Spleen (tissue), 11 donors: Measurements from ENCODE around the gene NLRP6. TPM values are rescaled to one million over a fixed set of nuclear protein-coding genes. Genes with fewer than 3 reads are reported as not detected.

Source experiments
- DNase-seq: peaks from one replicate; pipeline ENCODE4 v3.0.0-alpha.2; 2020
- H3K27ac ChIP-seq, 8 donors: fragments of 200-600 bp; sonication (generic) in 7 of 8; 1 replicate in 4 of 8; 2 replicates in 4 of 8; pipeline versions ENCODE4 v1.5.0 to v1.8.0; 2016 to 2021; ENCODE audit warnings: inconsistent platforms in 4 of 8, mild to moderate bottlenecking in 4 of 8, moderate library complexity in 1 of 8
- H3K27me3 ChIP-seq, 7 donors: fragments of 200-600 bp; sonication (generic) in 6 of 7; replicated peaks in 1 of 7; 1 replicate in 4 of 7; 2 replicates in 3 of 7; pipeline versions ENCODE4 v1.5.0 to v1.8.0; 2016 to 2021; ENCODE audit warnings: inconsistent platforms in 3 of 7, mild to moderate bottlenecking in 1 of 7
- H3K36me3 ChIP-seq, 6 donors: fragments of 200-600 bp; sonication (generic) in 5 of 6; 1 replicate in 4 of 6; 2 replicates in 2 of 6; pipeline versions ENCODE4 v1.5.0 to v1.8.0; 2016 to 2021; ENCODE audit warnings: inconsistent platforms in 2 of 6
- H3K4me1 ChIP-seq, 6 donors: fragments of 200-600 bp; sonication (generic) in 5 of 6; 1 replicate in 3 of 6; 2 replicates in 3 of 6; pipeline versions ENCODE4 v1.5.0 to v1.8.0; 2016 to 2021; ENCODE audit warnings: inconsistent platforms in 3 of 6
- H3K4me3 ChIP-seq, 8 donors: fragments of 200-600 bp; sonication (generic) in 7 of 8; 1 replicate in 4 of 8; 2 replicates in 4 of 8; pipeline versions ENCODE4 v1.5.0 to v1.8.0; 2016 to 2021; ENCODE audit warnings: inconsistent platforms in 4 of 8, mild to moderate bottlenecking in 4 of 8, moderate library complexity in 2 of 8
- H3K9me3 ChIP-seq, 8 donors: fragments of 200-600 bp; sonication (generic) in 7 of 8; 1 replicate in 4 of 8; 2 replicates in 4 of 8; pipeline versions ENCODE4 v1.5.0 to v1.8.0; 2016 to 2021; ENCODE audit warnings: inconsistent platforms in 4 of 8
- POLR2A ChIP-seq, 3 donors: fragments of 450-650 bp; IDR thresholded peaks; one replicate each; pipeline ENCODE4 v1.5.1; 2017; ENCODE audit warnings: antibody characterized with exemption in 3 of 3, mild to moderate bottlenecking in 1 of 3
- POLR2AphosphoS5 ChIP-seq, 3 donors: sonication (generic); formaldehyde crosslinking; IDR thresholded peaks; one replicate each; pipeline ENCODE4 v1.5.1; 2017; ENCODE audit warnings: antibody characterized with exemption in 3 of 3
- WGBS, 5 donors: extraction: QIAGEN DNeasy Blood & Tissue Kit in 3 of 5; methylation state at CpG; one replicate each; pipeline versions ENCODE4 v1.1.5 to v1.1.7; 2013 to 2018; 5-methylcytosine and 5-hydroxymethylcytosine counted together
- intact Hi-C: fragments of 100-400 bp; cut with DNase I; formaldehyde crosslinking; loops from one replicate; pipeline ENCODE4 v1.15.0; 2023; ENCODE audit warnings: low total_unique reads
- polyA plus RNA-seq, 3 donors: library from polyadenylated mRNA; stranded (reverse); fragments of 200-250 nt; gene quantifications; one replicate each; pipeline ENCODE4 v1.2.1, GENCODE V29; 2013
- total RNA-seq, 7 donors: library from RNA; depleted of rRNA in 3 of 7; stranded (reverse); fragments of >200 nt in 3 of 7; fragmentation: NEBNext Ultra II Directional in 4 of 7; extraction: Animal tissue kit (Norgen Biotek cat#: 25700) in 4 of 7; gene quantifications; one replicate each; pipeline versions ENCODE4 v1.1.0 to v1.2.1, GENCODE V29; 2016 to 2021
- TF ChIP-seq, protein P1 (sequence below), 11 experiments: fragments of 200-600 bp in 7 of 11; fragments of 450-650 bp in 4 of 11; sonication (generic) in 4 of 11; IDR thresholded peaks in 8 of 11; conservative IDR thresholded peaks in 3 of 11; 1 replicate in 7 of 11; 2 replicates in 4 of 11; pipeline versions ENCODE4 v1.4.0 to v1.8.0; 2016 to 2021; ENCODE audit warnings: antibody characterized with exemption in 11 of 11, inconsistent platforms in 4 of 11, mild to moderate bottlenecking in 1 of 11
- donor health status: healthy with polysubstance abuse.
- donor health status: DM: no; HTN: no; CAD: no; lungs with moderate emphysema.
- donor health status: DM: no; HTN: no; CAD: no.
- donor health status: Bipolar disorder and iron deficiency.
- donor health status: healthy.
- donor health status: DM: no; HTN: no; CAD: no.
- donor health status: DM: yes; HTN: yes; CAD: no.

Gene NLRP6
- total and polyA plus RNA-seq, 10 donors, result 0.15 to 30.9 (median 5.8) TPM

DNA sequence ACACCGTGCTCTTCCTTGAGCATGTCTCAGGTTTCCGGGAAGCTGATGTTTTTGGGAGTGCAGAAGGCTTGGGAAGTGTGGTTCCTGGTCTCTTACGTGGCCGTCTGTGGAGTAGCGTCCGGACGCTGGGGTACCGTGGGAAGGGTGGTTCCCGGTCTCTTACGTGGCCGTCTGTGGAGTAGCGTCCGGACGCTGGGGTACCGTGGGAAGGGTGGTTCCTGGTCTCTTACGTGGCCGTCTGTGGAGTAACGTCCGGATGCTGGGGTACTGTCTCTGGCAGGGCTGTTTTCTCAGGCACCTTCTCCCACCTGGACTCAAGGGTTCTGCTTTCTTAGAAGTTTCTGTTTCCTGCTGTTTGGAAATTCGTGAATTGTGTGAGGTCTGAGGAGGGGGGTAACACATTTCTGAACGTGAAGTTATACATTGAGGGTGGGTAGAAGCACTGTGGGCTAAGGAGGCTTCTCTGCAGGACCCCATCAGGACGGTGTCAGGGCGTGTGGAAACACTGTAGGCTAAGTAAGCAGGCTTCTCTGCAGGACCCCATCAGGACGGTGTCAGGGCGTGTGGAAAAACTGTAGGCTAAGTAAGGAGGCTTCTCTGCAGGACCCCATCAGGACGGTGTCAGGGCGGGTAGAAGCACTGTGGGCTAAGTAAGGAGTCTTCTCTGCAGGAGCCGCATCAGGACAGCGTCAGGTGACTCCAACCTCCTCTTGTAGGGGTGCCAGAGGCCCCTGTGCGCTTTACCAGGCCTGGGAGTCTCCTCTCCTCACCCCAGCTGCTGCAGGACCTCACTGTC, 47.8 kb downstream of the NLRP6 start:
- Histone ChIP-seq H3K36me3 (peaks cover 0 to 10% (median 0%) of the 10 kb centered on the region in 6 donors), H3K4me1 (peaks cover 40 to 87% (median 68%) of the 10 kb centered on the region in 6 donors), H3K9me3 (no peaks in the 10 kb centered on the region), H3K4me3 (peak overlapping the region in 4 of 8 donors; percentile 8 to 53 (median 25)), H3K27me3 (no peaks in the 10 kb centered on the region), H3K27ac (peak overlapping the region; percentile 94 to 99 (median 97))
- peak; percentile 86 for DNase-seq
- no peak for TF ChIP-seq POLR2A (IDR thresholded peaks at IDR 0.05)
- TF ChIP-seq, protein P1, sequence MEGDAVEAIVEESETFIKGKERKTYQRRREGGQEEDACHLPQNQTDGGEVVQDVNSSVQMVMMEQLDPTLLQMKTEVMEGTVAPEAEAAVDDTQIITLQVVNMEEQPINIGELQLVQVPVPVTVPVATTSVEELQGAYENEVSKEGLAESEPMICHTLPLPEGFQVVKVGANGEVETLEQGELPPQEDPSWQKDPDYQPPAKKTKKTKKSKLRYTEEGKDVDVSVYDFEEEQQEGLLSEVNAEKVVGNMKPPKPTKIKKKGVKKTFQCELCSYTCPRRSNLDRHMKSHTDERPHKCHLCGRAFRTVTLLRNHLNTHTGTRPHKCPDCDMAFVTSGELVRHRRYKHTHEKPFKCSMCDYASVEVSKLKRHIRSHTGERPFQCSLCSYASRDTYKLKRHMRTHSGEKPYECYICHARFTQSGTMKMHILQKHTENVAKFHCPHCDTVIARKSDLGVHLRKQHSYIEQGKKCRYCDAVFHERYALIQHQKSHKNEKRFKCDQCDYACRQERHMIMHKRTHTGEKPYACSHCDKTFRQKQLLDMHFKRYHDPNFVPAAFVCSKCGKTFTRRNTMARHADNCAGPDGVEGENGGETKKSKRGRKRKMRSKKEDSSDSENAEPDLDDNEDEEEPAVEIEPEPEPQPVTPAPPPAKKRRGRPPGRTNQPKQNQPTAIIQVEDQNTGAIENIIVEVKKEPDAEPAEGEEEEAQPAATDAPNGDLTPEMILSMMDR (IDR thresholded peaks at IDR 0.05 in 8 of 11, conservative IDR thresholded peaks at IDR 0.05 in 3 of 11), result no peak
- 66 to 81% (median 77%) methylated on average over 30 of the region's 30 CpGs for WGBS, 5 donors
- intact Hi-C loops, result no loop called here

GRCh38 chr11:326592-326841, 48.3 kb downstream of the NLRP6 start:
- Histone ChIP-seq H3K27ac (peak overlapping the region; percentile 94 to 99 (median 97)), H3K4me1 (peaks cover 41 to 91% (median 73%) of the 10 kb centered on the region in 6 donors), H3K9me3 (no peaks in the 10 kb centered on the region), H3K4me3 (peak overlapping the region in 4 of 8 donors; percentile 8 to 53 (median 25)), H3K27me3 (no peaks in the 10 kb centered on the region), H3K36me3 (peaks cover 0 to 15% (median 0%) of the 10 kb centered on the region in 6 donors)
- TF ChIP-seq, protein P1 (IDR thresholded peaks at IDR 0.05 in 8 of 11, conservative IDR thresholded peaks at IDR 0.05 in 3 of 11), result no peak
- no peak for TF ChIP-seq POLR2A (IDR thresholded peaks at IDR 0.05)
- TF ChIP-seq POLR2AphosphoS5 (IDR thresholded peaks at IDR 0.05), result no peak
- intact Hi-C loops, result no loop called here
- 29 to 50% (median 34%) methylated on average over 6 of the region's 6 CpGs for WGBS, 5 donors
- no peak for DNase-seq

GRCh38 chr11:326842-327580, 48.8 kb downstream of the NLRP6 start:
- H3K4me3 ChIP-seq, result peak overlapping the region in 7 of 8 donors; percentile 4 to 53 (median 16)
- peak; percentile 95 for DNase-seq
- H3K9me3 ChIP-seq, result no peaks in the 10 kb centered on the region
- H3K27ac ChIP-seq, result peak overlapping the region; percentile 94 to 99 (median 97)
- intact Hi-C loops, result no loop called here
- peaks cover 41 to 96% (median 76%) of the 10 kb centered on the region in 6 donors for H3K4me1 ChIP-seq
- 5 to 12% (median 7%) methylated on average over 13 to 19 of the region's 19 CpGs for WGBS, 5 donors
- no peaks in the 10 kb centered on the region for H3K27me3 ChIP-seq
- TF ChIP-seq, protein P1 (IDR thresholded peaks at IDR 0.05 in 8 of 11, conservative IDR thresholded peaks at IDR 0.05 in 3 of 11), result peak in 2 of 11 experiments; percentile 33 to 46
- TF ChIP-seq POLR2A (IDR thresholded peaks at IDR 0.05) (no peak), POLR2AphosphoS5 (IDR thresholded peaks at IDR 0.05) (peak; percentile 81 to 92 (median 85))
- peaks cover 0 to 19% (median 0%) of the 10 kb centered on the region in 6 donors for H3K36me3 ChIP-seq

DNA sequence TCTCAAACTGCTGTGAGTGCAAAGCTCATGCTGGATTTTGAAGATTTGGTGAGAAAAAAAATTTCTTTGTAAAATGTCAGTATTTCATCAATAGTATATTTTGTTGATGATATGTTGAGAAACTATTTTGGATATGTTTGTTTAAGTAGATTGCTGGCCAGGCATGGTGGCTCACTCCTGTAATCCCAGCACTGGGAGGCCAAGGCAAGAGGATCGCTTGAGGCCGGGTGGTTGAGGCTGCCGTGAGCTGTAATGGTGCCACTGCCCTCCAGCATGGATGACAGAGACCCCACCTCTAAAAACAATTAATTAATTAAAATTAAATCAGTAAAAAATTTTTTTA, 49.3 kb downstream of the NLRP6 start:
- H3K4me3 ChIP-seq, result peak overlapping the region in 7 of 8 donors; percentile 4 to 53 (median 16)
- intact Hi-C loops, result no loop called here
- H3K4me1 ChIP-seq, result peaks cover 41 to 97% (median 76%) of the 10 kb centered on the region in 6 donors
- TF ChIP-seq POLR2AphosphoS5 (IDR thresholded peaks at IDR 0.05) (no peak), POLR2A (IDR thresholded peaks at IDR 0.05) (no peak)
- TF ChIP-seq, protein P1 (IDR thresholded peaks at IDR 0.05 in 8 of 11, conservative IDR thresholded peaks at IDR 0.05 in 3 of 11), result no peak
- no peaks in the 10 kb centered on the region for H3K27me3 ChIP-seq
- H3K9me3 ChIP-seq, result no peaks in the 10 kb centered on the region
- no peak for DNase-seq
- peaks cover 0 to 19% (median 0%) of the 10 kb centered on the region in 6 donors for H3K36me3 ChIP-seq
- H3K27ac ChIP-seq, result peak overlapping the region; percentile 94 to 99 (median 97)
- WGBS, 5 donors, result 83 to 99% (median 94%) methylated on average over 3 of the region's 3 CpGs
